Raji (cell line): ENCODE data around the gene METTL1.

Experiments used
- POLR2A ChIP-seq: IDR thresholded peaks from 2 replicates; pipeline ENCODE4 v1.6.1; 2011; ENCODE audit warnings: low read depth, low read length, control low read depth; ENCODE audit not compliant: insufficient read depth

Gene METTL1

DNA sequence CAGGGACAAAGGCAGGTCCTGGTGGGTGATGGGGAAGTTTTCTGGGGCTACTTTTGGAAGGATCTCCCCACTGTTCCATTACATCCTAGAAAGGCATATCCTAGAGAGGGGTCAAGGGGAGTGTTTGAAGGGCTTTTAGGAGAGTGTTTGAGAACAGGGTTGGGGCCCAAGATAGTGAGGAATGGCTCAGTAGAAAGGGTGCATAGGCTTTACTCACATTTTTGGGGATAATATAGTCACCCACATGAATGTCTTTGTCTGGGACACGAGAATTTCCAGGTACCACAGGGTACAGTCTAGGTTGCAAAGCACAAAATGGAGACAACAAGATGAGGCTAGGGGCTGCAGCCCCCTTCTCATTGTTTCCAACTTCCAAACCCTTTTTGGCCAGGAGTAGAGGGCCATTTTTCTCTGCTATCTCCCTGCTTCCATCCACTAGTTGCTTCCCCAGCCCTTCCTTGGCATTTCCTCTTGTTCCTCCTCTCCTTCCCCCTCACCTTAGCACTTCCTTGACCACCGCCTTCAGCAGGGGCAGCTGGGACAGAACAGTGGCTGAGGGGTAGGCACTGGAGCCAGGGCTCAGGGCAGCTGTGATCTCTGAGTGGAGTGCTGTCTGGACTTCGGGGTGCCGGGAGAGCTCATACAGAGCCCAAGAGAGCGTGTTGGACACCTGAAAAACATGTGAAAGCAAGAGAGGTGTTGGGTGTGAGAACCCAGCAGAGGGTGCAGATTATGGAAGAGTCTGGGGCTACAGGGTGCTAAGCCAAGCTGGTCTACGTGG, 7.8 kb downstream of the METTL1 start:
- no peak for TF ChIP-seq POLR2A

- no peak for TF ChIP-seq POLR2A
Observed at GRCh38 chr12:57762463-57762862, 9.4 kb downstream of the METTL1 start.

DNA sequence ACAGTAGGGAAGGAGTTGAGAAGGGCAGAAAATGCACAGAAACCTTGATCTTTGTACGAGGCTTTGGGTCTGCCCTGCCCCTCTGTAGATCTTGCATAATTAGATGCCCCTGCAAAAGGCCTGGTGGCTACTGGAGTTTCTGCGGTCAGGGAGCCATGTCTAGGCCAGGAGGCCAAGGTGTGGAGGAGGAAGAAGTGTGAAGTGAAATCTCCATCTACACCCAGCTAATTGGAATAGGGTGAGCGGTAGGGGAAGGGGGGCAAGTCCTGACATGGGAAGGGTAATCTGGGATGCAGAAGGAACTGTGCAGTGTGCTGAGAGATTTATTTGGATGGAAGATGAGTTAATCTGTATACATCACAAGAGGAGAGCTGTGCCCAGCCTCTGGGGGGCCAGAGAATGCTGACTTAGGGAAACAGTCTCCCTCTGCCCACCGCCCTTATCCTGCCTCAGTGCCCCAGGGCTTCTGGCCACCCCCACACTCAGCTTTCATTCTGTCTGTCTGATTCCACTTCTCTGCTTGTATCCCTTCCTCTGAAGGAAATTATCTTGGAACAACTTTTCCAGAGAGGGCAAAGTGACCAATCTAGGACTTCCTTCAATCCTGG, 10.4 kb downstream of the METTL1 start:
- TF ChIP-seq POLR2A: no peak

- no peak for TF ChIP-seq POLR2A
Observed at GRCh38 chr12:57760347-57760982, 11.4 kb downstream of the METTL1 start.

GRCh38 chr12:57759360-57759980, 12.4 kb downstream of the METTL1 start:
- TF ChIP-seq POLR2A: no peak

- TF ChIP-seq POLR2A: no peak
Observed at GRCh38 chr12:57758552-57759359, 13.1 kb downstream of the METTL1 start.

- TF ChIP-seq POLR2A: no peak
Observed at GRCh38 chr12:57757771-57758170, 14.1 kb downstream of the METTL1 start.

- 0 out of 2 replicates have a peak, but pooled peaks have one; percentile 18 for TF ChIP-seq POLR2A
Observed at GRCh38 chr12:57756406-57757341, 15.2 kb downstream of the METTL1 start.

DNA sequence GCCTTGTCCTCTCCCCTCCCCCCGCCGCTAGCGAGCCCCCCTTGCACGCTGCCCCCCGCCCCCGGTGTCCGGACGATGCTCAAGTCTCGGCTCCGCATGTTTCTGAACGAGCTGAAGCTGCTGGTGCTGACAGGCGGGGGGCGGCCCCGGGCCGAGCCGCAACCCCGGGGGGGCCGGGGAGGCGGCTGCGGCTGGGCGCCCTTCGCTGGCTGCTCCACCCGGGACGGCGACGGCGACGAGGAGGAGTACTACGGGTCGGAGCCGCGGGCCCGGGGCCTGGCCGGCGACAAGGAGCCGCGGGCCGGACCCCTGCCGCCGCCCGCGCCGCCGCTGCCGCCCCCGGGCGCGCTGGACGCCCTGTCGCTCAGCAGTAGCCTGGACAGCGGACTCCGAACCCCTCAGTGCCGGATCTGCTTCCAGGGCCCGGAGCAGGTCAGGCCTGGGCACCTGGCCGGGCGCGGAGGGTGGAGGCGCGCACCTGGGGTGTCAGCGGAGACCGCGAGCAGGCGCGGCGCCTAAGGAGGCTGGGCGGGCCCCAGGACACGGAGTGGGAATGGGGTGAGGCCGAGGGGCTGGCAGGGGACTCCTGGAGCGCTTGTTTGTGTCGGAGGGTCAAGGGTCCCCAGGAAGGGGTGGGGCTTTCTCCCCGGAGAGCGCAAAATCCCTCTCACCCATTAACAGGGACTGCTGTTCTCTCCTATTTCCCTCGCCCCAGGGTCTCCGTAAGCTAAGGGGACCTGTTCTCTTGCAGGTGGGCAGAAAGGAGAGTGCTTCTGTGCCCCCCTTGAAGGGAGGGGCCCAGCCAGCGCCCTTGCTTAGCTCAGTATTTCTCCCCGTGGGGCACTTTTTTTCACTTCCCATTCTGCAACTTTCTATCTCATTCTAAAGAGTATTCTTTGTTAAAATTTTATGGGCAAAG, 16.2 kb downstream of the METTL1 start:
- peak; percentile 31; the same call in 1 of the 2 replicates for TF ChIP-seq POLR2A

GRCh38 chr12:57755194-57755453, 16.8 kb downstream of the METTL1 start:
- TF ChIP-seq POLR2A: no peak

DNA sequence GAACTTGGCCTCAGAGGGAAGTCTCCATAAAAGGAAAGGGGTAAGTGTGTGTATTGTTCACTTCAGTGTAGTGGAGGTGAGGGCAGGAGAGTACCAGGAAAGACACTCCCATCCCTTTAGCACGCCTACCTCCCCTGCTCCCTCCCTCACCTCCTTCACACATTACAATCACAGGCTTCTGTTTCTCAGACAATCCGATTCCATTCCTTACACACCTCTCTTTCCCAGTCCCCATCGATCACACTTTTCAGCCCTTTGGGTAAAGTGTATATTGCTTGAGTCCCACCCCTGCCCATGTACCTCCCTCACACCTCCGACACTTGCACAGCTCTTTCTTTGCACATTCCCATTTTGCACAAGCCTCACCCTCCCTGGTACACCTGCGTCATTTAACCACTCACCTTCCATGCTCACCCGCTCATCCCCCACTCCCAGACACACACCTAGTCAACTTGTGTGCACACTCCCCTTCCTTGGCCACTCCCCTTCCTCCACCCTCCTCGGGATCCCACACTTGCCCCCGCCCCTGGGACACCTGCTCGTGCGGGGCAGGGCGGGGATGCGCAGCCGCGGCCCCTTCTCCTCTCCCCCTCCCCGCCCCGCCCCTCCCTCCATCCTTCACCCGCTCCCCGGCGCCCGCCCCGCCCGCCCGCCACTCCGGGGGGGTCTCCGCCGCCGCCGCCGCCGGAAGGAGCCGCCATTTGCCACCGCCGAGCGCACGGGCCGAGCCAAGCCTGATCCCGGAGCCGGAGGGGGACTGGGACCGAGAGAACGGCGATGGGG, 17.3 kb downstream of the METTL1 start, which contains the start of gene MARCHF9:
Gene MARCHF9, plus strand, starts transcription at position 693 of the 783 bp plus-strand sequence. CDS start 426 bp downstream, outside the sequence.
- TF ChIP-seq POLR2A: peak; percentile 75

GRCh38 chr12:57753756-57754337, 18.1 kb downstream of the METTL1 start:
- TF ChIP-seq POLR2A: no peak
